Smooth muscle cell (in vitro differentiated cells): Measurements from ENCODE around the gene AMPH. TPM values are rescaled to one million over a fixed set of nuclear protein-coding genes. Genes with fewer than 3 reads are reported as not detected.
"Not testable (repeated sequence)": the region's sequence is repeated elsewhere in the genome, so short reads cannot be mapped to it uniquely, and the experiment has no call there.

ENCODE experiments used
- DNase-seq: peaks from one replicate; lab custom pipeline; 2025; ENCODE audit not compliant: unreplicated experiment; lab: John Stamatoyannopoulos, UW
- H2AFZ ChIP-seq: fragments of 200-600 bp; sonication (generic); 2 replicates; pipeline ENCODE4 v1.6.0; 2016; ENCODE audit warnings: antibody characterized with exemption, low read depth, mild to moderate bottlenecking
- H3F3A ChIP-seq: fragments of 200-600 bp; sonication (generic); 2 replicates; pipeline ENCODE4 v1.6.0; 2017; ENCODE audit warnings: antibody characterized with exemption, low read depth
- H3K27ac ChIP-seq: fragments of 200-600 bp; sonication (generic); 2 replicates; pipeline ENCODE4 v1.5.1; 2016; ENCODE audit warnings: low read depth, mild to moderate bottlenecking
- H3K27me3 ChIP-seq: fragments of 200-600 bp; sonication (generic); 2 replicates; pipeline ENCODE4 v1.6.1; 2016; ENCODE audit warnings: low read depth, mild to moderate bottlenecking
- H3K36me3 ChIP-seq: fragments of 200-600 bp; sonication (generic); 2 replicates; pipeline ENCODE4 v1.5.1; 2016; ENCODE audit warnings: low read depth
- H3K4me1 ChIP-seq: fragments of 200-600 bp; sonication (generic); 2 replicates; pipeline ENCODE4 v1.5.1; 2016; ENCODE audit warnings: low read depth
- H3K4me2 ChIP-seq: fragments of 200-600 bp; sonication (generic); 2 replicates; pipeline ENCODE4 v1.6.0; 2016; ENCODE audit warnings: mild to moderate bottlenecking
- H3K4me3 ChIP-seq: fragments of 200-600 bp; sonication (generic); 2 replicates; pipeline ENCODE4 v1.5.1; 2016; ENCODE audit warnings: mild to moderate bottlenecking
- H3K79me2 ChIP-seq: fragments of 200-600 bp; sonication (generic); 2 replicates; pipeline ENCODE4 v1.6.0; 2016; ENCODE audit warnings: low read depth, mild to moderate bottlenecking
- H3K9ac ChIP-seq: fragments of 200-600 bp; sonication (generic); 2 replicates; pipeline ENCODE4 v1.6.0; 2016; ENCODE audit warnings: low read depth
- H3K9me3 ChIP-seq: fragments of 200-600 bp; sonication (generic); replicated peaks from 2 replicates; pipeline ENCODE4 v1.5.1; 2016; ENCODE audit warnings: low read depth
- H4K20me1 ChIP-seq: fragments of 200-600 bp; sonication (generic); 2 replicates; pipeline ENCODE4 v1.6.0; 2016; ENCODE audit warnings: low read depth
- WGBS: methylation state at CpG from one replicate; pipeline ENCODE4 v1.1.7; 2016; ENCODE audit warnings: low lambda C conversion rate; 5-methylcytosine and 5-hydroxymethylcytosine counted together
- polyA plus RNA-seq: library from polyadenylated mRNA; unstranded; fragments of >200 nt; fragmentation: Nextera tagmentation; extraction: Ambion mirVana; gene quantifications from 2 replicates; pipeline ENCODE4 v1.2.1, GENCODE V29; 2016
- total RNA-seq: library from RNA; depleted of rRNA; stranded (reverse); fragments of >200 nt; gene quantifications from 2 replicates; pipeline ENCODE4 v1.2.3, GENCODE V29; 2014
- TF ChIP-seq, protein P1 (sequence below): fragments of 200-600 bp; sonication (generic); IDR thresholded peaks from 2 replicates; pipeline ENCODE4 v1.5.1; 2017; ENCODE audit warnings: borderline replicate concordance, mild to moderate bottlenecking, antibody characterized with exemption; ENCODE audit not compliant: insufficient read depth, poor library complexity, severe bottlenecking

Gene AMPH
- total and polyA plus RNA-seq, 2 experiments from 2014 or later = 1.6 to 2.4 TPM

DNA sequence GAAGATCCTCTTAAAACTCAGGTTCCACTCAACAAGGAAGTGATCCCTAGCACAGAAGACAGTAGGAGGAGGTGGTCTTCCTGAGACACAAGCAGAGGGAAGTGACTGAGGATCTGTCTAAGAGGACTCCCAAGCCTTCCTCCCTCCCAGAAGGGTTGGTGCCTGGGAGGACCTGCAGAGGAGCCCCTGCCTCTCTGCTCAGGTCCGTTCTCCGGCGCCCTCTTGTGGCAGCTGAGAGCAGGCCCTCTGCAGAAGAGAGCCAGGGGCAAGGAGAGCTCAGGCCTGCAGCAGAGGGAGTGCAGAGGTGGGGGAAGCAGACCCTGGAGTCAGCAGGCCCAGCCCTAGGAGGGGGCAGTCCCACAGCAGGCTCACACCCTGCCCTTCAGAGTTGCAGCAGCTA lies 267.8 kb downstream of the AMPH start:
- not testable (repeated sequence) for H3K4me1 ChIP-seq, H3F3A ChIP-seq, H3K27me3 ChIP-seq, H3K4me3 ChIP-seq, H3K27ac ChIP-seq, DNase-seq, H4K20me1 ChIP-seq, H3K9me3 ChIP-seq, H2AFZ ChIP-seq, H3K4me2 ChIP-seq, H3K9ac ChIP-seq, H3K36me3 ChIP-seq, H3K79me2 ChIP-seq
- WGBS = 12% methylated on average over 3 of the region's 3 CpGs
- TF ChIP-seq, protein P1, sequence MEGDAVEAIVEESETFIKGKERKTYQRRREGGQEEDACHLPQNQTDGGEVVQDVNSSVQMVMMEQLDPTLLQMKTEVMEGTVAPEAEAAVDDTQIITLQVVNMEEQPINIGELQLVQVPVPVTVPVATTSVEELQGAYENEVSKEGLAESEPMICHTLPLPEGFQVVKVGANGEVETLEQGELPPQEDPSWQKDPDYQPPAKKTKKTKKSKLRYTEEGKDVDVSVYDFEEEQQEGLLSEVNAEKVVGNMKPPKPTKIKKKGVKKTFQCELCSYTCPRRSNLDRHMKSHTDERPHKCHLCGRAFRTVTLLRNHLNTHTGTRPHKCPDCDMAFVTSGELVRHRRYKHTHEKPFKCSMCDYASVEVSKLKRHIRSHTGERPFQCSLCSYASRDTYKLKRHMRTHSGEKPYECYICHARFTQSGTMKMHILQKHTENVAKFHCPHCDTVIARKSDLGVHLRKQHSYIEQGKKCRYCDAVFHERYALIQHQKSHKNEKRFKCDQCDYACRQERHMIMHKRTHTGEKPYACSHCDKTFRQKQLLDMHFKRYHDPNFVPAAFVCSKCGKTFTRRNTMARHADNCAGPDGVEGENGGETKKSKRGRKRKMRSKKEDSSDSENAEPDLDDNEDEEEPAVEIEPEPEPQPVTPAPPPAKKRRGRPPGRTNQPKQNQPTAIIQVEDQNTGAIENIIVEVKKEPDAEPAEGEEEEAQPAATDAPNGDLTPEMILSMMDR = peak; percentile 44

DNA sequence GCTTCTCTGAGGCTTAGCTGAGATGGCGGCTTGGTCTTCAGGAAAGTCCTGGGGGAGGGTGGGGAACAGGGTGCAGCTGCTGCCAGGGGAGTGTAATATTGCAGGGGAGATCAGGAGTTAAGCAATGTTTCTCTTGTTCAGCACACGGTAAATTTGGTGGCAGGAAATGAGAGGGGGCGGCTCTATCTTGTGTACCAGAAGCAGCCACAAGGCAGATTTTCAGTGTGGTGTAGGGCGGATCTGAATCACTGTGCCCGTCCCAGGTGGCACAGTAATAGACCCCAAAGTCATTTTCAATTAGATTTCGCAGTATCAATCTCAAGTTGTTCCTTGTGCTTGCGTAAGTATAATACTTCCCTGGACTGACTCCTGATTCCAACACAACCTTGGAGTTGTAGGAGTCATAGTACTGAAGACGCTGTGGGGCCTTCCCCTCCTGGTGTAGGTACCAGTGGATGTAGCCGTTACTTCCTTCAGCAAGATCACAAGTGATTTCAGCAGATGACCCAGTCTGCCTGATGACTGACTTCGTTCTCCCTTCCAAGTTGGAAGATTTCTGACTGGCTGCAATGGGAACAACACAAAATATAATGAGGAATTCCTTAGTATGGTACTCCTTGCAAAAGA lies 268.4 kb downstream of the AMPH start:
- 91% methylated on average over 10 of the region's 10 CpGs for WGBS
- not testable (repeated sequence) for H3K27me3 ChIP-seq, H3K27ac ChIP-seq, H3K9ac ChIP-seq, DNase-seq, H4K20me1 ChIP-seq, H3K36me3 ChIP-seq, H3F3A ChIP-seq, H3K4me2 ChIP-seq, H3K4me1 ChIP-seq, H3K4me3 ChIP-seq, H3K9me3 ChIP-seq, H3K79me2 ChIP-seq, H2AFZ ChIP-seq

DNA sequence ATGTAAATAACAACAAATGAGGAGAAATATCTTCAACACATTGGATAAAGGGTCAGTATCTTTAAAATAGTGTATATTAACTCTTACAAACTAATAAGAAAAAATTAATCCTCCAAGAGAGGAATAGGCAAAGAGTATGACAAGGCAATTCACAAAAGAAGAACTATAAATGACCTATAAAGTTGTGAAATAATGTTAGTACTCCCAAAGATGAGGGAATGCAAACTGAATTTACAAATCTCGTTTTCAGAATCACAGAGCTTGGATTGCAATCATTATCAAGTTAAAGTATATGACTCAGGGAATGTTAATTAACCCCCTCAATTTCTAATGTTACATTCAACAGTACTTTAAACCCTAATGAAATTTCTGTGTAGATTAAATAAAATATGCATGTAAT lies 270.4 kb downstream of the AMPH start:
- Histone ChIP-seq H3K4me1 (no peaks in the 10 kb centered on the region), H3K9ac (no peak overlapping the region), H3K27ac (no peak overlapping the region), H3K36me3 (no peaks in the 10 kb centered on the region), H3K9me3 (no peaks in the 10 kb centered on the region), H2AFZ (no peak overlapping the region), H3K27me3 (no peaks in the 10 kb centered on the region), H4K20me1 (no peaks in the 10 kb centered on the region), H3K79me2 (no peaks in the 10 kb centered on the region), H3F3A (no peaks in the 10 kb centered on the region), H3K4me3 (no peak overlapping the region), H3K4me2 (no peak overlapping the region)
- no peak for DNase-seq
- WGBS = 83% methylated on average over 1 of the region's 1 CpG
- TF ChIP-seq, protein P1 = no peak

DNA sequence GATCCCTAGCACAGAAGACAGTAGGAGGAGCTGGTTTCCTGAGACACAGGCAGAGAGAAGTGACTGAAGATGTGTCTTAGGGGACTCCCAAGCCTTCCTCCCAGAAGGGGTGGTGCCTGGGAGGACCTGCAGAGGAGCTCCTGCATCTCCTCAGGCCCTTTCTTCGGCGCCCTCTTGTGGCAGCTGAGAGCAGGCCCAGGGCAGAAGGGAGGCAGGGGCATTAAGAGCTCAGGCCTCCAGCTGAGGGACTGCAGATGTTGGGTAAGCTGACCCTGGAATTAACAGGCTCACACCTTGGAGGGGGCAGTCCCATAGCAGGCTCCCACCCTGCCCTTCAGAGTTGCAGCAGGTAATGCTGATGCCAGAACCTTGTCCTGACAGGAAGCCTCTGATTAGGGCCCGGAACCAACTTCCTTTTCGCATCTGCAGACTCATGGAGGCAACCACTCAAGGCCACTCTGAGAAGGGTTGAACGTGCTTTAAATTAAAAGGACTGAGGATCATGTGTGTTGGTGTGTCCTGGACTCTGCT lies 272.0 kb downstream of the AMPH start:
- WGBS = 53% methylated on average over 5 of the region's 5 CpGs
- H3K36me3 ChIP-seq, DNase-seq, H3K9ac ChIP-seq, H3K27me3 ChIP-seq, H3K4me2 ChIP-seq, H4K20me1 ChIP-seq, H3K4me1 ChIP-seq, H3K4me3 ChIP-seq, H3K9me3 ChIP-seq, H2AFZ ChIP-seq, H3K79me2 ChIP-seq, H3K27ac ChIP-seq, H3F3A ChIP-seq: not testable (repeated sequence)
- TF ChIP-seq, protein P1 = peak; percentile 35

DNA sequence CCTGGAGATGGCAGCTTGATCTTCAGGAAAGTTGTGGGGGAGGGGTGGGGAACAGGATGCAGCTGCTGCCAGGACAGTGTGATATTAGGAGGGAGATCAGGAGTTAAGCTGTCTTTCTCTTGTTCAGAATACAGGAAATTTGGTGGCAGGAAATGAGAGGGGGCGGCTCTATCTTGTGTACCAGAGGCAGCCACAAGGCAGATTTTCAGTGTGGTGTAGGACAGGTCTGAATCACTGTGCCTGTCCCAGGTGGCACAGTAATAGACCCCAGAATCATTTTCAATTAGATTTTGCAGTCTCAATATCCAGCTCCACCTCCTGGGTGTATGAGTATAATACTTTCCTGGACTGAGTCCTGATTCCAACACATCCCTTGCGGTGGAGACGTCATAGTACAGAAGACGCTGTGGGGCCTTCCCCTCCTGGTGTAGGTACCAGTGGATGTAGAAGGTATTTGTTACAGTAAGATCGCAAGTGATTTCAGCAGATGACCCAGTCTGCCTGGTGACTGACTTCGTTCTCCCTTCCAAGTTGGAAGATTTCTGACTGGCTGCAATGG lies 272.8 kb downstream of the AMPH start:
- not testable (repeated sequence) for H3K79me2 ChIP-seq, H3K9ac ChIP-seq, H3K27me3 ChIP-seq, H3K27ac ChIP-seq, H3K4me3 ChIP-seq, H3K4me1 ChIP-seq, H3K4me2 ChIP-seq, H3K36me3 ChIP-seq, DNase-seq, H4K20me1 ChIP-seq, H2AFZ ChIP-seq, H3K9me3 ChIP-seq, H3F3A ChIP-seq
- WGBS = 96% methylated on average over 6 of the region's 6 CpGs
